NB4 (cell line): ENCODE measurements around the gene FAM184A.

Experiments used
- MYC ChIP-seq: IDR thresholded peaks from 2 replicates; pipeline ENCODE4 v1.6.1; 2011; ENCODE audit warnings: low read depth, low read length
- POLR2A ChIP-seq: IDR thresholded peaks from 2 replicates; pipeline ENCODE4 v1.6.1; 2011; ENCODE audit warnings: mild to moderate bottlenecking; ENCODE audit not compliant: insufficient read length; ENCODE audit errors: extremely low read depth
- TF ChIP-seq, protein P1 (sequence below): IDR thresholded peaks from one replicate; pipeline ENCODE4 v1.5.1; 2012; ENCODE audit warnings: low read depth, low read length

DNA sequence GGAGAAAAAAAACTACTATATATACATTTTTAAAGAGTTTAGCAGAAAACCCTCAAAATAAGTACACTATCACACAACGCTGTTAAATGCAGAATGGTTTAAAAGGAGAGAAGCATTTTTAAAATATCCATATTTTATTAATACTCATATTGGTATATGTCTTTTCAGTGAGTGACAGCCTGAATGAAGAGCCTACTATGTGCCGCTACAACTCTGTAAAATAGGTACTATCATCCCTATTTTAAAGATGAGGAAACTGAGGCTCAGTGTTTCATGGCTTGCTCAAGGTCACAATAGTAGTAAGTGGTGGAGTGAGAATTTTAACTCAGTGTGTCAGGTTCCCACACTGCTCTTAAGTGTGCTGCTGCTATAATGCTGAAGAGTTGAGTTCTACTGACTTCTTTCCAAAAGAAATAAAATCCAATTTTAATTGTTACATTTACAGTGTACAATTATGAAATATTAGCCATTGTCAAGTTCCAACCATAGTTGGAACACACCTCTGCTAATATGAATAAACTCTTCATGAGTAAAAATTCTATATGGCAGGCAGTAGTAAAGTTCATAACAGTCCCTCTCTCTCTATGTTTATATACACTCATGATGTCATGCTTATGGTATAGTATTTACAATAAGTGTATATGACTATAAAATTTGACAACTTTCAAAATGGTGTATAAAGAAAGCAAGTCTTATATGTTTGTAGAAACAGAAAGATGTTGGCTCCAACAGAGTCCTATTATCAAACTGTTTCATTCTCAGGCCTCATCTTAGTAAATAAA lies 3.1 kb downstream of the FAM184A start:
- TF ChIP-seq, protein P1, sequence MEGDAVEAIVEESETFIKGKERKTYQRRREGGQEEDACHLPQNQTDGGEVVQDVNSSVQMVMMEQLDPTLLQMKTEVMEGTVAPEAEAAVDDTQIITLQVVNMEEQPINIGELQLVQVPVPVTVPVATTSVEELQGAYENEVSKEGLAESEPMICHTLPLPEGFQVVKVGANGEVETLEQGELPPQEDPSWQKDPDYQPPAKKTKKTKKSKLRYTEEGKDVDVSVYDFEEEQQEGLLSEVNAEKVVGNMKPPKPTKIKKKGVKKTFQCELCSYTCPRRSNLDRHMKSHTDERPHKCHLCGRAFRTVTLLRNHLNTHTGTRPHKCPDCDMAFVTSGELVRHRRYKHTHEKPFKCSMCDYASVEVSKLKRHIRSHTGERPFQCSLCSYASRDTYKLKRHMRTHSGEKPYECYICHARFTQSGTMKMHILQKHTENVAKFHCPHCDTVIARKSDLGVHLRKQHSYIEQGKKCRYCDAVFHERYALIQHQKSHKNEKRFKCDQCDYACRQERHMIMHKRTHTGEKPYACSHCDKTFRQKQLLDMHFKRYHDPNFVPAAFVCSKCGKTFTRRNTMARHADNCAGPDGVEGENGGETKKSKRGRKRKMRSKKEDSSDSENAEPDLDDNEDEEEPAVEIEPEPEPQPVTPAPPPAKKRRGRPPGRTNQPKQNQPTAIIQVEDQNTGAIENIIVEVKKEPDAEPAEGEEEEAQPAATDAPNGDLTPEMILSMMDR = no peak
- TF ChIP-seq POLR2A (no peak), MYC (no peak)
